ENCODE results near the gene WDR7.

Gene WDR7

GRCh38 chr18:57052173-57052572 lies 401.0 kb downstream of the WDR7 start:
- no peak for DNase-seq

- no peak for DNase-seq
Measured at GRCh38 chr18:57052759-57053158, 401.6 kb downstream of the WDR7 start.

DNA sequence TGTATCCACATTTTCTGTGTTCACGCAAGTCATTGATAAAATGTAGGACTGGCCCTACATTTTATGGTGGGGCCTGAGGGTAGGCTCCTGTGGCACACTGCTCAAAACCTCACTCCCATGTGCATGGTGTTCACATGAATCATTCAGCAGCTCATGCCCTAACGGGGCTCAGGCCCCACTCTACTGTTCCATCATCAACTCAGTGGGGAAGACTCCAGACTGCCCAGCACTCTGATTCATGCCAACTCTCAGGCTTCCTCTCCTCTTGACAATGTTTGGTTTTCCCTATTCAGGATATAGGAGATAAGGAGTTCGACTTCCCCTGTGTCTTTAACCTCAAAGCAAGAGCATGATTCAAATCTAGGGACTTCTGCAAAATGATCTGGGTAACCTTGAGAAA lies 403.7 kb downstream of the WDR7 start:
- DNase-seq, result no peak

DNA sequence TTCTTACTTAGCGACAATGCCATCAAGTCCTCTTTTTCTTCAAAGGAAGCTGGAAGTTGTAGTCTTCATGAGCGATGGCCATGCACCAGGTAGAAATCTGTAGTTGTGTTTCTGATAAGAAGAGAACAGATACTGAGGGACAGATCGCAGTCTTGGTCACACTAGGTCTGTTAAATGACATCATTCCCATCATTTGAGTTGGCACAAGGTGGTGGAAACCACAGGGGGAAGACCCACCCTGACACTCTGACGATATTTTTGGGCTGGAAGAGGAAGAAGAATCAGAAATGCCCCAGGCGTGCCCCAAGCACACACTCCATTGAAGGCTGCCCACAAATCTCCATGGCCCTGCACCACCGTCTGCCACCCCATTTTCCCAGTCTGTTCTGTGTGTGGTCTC lies 406.7 kb downstream of the WDR7 start:
- DNase-seq, result no peak

GRCh38 chr18:57058734-57059133 lies 407.6 kb downstream of the WDR7 start:
- no peak for DNase-seq

DNA sequence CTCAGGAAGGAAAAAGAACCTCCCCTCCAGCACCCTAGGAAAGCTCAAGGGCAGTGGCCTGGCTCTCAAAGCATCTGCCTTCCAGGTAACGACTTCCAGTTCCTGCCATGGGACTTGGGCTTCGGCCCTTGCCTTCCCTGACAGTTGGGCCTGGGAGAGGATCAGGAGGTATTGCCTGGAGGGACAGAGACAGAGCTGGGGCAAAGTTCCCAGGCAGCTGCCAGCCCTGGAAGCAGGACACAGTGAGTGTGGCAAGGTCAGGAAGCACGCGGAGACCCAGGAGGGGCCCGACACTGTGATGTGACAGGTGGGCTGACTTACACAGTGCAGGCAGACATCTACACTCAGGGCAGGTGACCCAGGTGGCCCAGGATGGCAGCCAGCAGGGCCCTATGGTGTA lies 408.2 kb downstream of the WDR7 start:
- DNase-seq, result no peak

GRCh38 chr18:57060814-57061213 lies 409.7 kb downstream of the WDR7 start:
- no peak for DNase-seq

- no peak for DNase-seq
Measured at GRCh38 chr18:57062178-57062577, 411.0 kb downstream of the WDR7 start.

DNA sequence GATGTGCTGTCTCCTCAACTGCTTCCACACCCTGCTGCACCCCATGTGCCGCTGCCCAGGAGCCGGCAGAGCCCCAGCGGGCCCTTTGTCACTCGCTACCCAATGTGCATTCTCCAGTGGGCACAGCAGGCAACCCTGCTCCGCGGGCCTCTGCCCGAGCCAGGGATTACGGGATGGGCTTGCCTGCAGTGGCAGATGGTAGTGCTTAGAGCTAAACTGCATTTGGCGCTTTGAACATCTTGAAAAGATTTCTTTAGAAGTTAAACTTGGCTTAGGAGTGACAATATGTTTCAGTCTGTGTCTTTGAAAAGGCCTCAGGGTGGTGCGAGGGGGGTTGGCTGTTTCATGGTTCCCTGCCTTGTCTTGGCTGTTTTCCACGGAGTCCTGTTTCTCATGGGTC lies 411.7 kb downstream of the WDR7 start:
- DNase-seq, result no peak

GRCh38 chr18:57063601-57064103 lies 412.5 kb downstream of the WDR7 start:
- DNase-seq, result no peak

- no peak for DNase-seq
Measured at GRCh38 chr18:57073501-57074187, 422.5 kb downstream of the WDR7 start.

GRCh38 chr18:57075716-57076400 lies 424.7 kb downstream of the WDR7 start:
- no peak for DNase-seq

DNA sequence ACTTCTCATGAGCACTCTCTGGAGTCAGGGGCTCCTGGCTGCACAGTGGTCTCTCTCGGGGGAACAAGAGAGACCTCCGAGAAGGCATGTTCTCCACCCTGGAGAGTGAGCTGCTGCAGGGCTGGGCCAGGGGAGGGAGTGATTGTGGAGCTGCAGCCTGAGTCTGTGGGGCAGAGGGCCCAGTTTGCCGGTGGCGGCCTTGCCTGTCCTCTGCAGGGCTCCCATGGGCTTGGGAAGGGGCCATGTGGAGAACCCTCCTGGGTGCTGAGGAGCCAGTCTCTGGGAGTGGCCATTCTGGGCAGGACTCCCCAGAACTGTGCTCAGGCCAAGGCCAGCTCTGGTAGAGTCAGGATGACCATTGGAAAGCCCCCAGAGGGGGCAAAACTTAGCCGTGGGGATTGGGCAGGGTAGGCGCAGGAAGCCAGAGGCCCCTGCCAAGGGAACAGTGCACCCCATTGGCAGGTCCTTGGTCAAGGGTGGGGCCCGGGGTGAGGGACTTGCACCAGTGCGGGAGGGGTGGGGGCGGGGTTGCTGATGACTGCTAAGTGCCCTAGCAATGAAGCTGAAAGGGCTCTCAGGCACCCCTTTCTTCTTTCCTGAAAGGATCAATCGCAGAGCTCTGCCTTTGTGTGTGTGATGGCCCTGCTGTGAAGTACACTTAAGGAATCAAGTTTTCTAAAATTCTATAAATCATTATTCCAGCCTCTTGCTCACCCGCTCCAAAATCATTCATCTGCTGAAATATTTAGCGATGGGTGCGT lies 426.0 kb downstream of the WDR7 start:
- no peak for DNase-seq

GRCh38 chr18:57077786-57078552 lies 426.8 kb downstream of the WDR7 start:
- no peak for DNase-seq

- no peak for DNase-seq
Measured at GRCh38 chr18:57078614-57079013, 427.5 kb downstream of the WDR7 start.

GRCh38 chr18:57080479-57080878 lies 429.3 kb downstream of the WDR7 start:
- no peak for DNase-seq

DNA sequence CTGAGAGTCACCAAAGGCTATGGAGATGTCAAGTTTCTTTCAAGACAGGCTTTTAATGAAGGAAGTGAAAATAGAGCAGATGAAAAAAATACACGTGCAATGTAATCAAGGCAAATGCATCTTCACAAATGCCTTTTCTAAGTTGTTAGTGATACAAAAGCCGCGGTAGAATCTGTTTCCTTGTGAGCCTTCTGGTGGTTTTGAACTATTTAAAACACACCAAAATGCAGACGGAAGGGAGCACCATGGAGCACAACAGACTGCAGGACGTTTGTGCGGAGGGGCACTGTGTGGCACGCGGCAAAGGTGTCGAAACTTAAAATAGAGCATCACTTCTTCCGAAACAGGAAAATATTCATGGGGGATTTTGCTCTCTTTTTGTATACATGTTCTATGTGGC lies 430.7 kb downstream of the WDR7 start:
- DNase-seq, result no peak

GRCh38 chr18:57083485-57083884 lies 432.3 kb downstream of the WDR7 start:
- no peak for DNase-seq

GRCh38 chr18:57084331-57085271 lies 433.4 kb downstream of the WDR7 start:
- DNase-seq, result no peak

- DNase-seq, result no peak
Measured at GRCh38 chr18:57085371-57085770, 434.2 kb downstream of the WDR7 start.

DNA sequence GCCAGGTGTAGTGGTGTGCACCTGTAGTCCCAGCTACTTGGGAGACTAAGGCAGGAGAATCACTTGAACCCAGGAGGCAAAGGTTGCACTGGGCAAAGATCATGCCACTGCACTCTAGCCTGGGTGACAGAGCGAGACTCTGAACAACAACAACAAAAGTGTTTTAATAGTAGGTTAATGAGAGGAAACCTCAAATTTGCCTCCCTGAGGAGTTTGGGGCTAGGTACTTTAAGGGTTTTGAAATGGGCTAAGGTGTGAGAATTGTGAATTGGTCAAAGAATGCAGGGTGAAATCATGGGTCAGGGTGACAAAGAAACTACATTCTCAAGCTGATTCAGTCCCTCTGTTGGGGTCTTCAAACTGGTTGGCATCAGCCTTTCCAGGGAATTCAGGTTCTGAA lies 435.0 kb downstream of the WDR7 start:
- DNase-seq, result no peak
